GM12865 (cell line): ENCODE measurements around the gene ERBB2.
"Not testable (repeated sequence)": the region's sequence is repeated elsewhere in the genome, so short reads cannot be mapped to it uniquely, and the experiment has no call there.

Source experiments
- DNase-seq: peaks from one replicate; pipeline ENCODE4 v3.0.0; 2010; ENCODE audit warnings: low read depth
- H3K4me3 ChIP-seq: 2 replicates; pipeline ENCODE4 v1.5.1; 2011; ENCODE audit warnings: mild to moderate bottlenecking, low read depth, low read length, control low read depth
- TF ChIP-seq, protein P1 (sequence below): IDR thresholded peaks from 2 replicates; pipeline ENCODE4 v1.5.1; 2011; ENCODE audit warnings: low read length, control low read depth, low read depth, inconsistent platforms; ENCODE audit not compliant: insufficient read depth; ENCODE audit errors: missing control alignments

ERBB2 gene

DNA sequence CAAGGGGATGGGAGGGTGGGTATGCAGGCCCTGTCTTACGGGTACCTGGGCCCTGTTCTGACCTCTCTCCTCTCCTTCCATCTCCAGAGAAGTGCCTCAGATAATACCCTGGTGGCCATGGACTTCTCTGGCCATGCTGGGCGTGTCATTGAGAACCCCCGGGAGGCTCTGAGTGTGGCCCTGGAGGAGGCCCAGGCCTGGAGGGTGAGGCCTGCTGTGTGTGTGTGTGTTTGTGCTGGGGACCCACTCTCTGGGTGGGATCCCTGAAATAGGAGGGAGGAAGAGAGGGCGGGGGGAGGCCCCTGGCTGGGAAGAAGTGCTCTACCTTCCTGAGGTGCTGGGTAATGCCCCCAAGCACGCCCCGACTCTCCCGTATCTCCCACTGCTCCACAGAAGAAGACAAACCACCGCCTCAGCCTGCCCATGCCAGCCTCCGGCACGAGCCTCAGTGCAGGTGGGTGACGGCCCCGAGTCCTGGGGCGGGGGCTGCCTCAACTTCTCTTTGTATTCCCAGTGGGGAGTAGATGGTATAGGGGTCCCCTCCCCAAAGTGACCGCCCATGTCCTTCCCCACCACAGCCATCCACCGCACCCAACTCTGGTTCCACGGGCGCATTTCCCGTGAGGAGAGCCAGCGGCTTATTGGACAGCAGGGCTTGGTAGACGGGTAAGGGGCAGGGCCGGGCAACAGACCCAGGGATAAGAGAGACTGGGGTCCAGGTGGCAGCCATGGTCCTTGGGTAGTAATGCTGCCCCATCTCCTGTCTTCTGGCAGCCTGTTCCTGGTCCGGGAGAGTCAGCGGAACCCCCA is 45.7 kb downstream of the ERBB2 start:
- no peak overlapping the region for H3K4me3 ChIP-seq
- DNase-seq, result no peak
- TF ChIP-seq, protein P1, sequence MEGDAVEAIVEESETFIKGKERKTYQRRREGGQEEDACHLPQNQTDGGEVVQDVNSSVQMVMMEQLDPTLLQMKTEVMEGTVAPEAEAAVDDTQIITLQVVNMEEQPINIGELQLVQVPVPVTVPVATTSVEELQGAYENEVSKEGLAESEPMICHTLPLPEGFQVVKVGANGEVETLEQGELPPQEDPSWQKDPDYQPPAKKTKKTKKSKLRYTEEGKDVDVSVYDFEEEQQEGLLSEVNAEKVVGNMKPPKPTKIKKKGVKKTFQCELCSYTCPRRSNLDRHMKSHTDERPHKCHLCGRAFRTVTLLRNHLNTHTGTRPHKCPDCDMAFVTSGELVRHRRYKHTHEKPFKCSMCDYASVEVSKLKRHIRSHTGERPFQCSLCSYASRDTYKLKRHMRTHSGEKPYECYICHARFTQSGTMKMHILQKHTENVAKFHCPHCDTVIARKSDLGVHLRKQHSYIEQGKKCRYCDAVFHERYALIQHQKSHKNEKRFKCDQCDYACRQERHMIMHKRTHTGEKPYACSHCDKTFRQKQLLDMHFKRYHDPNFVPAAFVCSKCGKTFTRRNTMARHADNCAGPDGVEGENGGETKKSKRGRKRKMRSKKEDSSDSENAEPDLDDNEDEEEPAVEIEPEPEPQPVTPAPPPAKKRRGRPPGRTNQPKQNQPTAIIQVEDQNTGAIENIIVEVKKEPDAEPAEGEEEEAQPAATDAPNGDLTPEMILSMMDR, result no peak

DNA sequence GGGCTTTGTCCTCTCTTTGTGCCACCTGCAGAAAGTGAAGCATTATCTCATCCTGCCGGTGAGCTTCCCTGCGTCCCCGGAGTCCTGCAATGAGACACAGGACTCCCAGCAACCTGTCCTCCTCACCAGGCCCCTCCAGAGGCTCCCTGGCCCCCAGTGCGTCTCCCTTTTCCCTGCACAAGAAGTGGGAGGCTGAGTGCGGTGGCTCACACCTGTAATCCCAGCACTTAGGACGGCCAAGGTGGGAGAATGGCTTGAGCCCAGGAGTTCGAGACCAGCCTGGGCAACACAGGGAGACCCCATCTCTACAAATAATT is 46.2 kb downstream of the ERBB2 start:
- TF ChIP-seq, protein P1, result no peak
- no peak overlapping the region for H3K4me3 ChIP-seq
- no peak for DNase-seq

DNA sequence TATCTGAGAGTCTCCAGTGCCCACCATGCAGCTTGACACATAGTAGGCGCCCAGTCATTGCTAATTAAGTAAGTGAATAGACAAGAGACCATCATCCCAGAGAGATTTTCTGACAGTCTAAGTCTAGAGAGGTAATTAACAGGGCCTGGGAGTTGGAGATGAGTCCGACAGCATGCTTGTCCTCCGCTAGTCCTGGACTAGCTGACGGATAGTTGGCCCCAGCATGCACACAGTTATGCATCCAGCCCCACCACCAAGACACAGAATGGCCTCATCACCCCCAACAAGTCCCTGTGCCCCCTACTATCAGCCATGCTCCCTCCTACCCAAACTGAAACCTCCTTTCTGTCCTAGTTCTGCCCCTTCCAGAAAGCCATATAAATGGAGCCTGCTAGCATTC is 47.9 kb downstream of the ERBB2 start:
- TF ChIP-seq, protein P1, result no peak
- H3K4me3 ChIP-seq, result no peak overlapping the region
- DNase-seq, result no peak

DNA sequence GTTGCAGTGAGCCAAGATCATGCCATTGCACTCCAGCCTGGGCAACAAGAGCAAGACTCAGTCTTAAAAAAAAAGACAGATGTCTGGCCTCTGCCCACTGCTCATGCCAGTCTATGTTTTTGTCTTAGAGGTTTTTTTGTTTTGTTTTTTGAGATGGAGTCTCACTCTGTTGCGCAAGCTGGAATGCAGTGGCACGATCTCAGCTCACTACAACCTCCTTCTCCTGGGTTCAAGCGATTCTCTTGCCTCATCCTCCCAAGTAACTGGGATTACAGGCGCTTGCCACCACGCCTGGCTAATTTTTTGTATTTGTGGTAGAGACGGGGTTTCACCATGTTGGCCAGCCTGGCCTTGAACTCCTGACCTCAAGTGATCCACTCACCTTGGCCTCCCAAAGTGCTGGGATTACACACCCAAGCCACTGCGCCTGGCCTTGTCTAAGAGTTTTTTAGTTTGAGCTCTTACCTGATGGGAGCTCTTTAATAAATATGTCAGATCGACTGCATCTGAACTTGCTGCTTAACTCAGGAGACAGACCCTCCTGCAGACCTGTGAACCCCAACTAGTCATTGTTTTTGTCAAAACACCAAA is 48.7 kb downstream of the ERBB2 start:
- not testable (repeated sequence) for H3K4me3 ChIP-seq, DNase-seq

DNA sequence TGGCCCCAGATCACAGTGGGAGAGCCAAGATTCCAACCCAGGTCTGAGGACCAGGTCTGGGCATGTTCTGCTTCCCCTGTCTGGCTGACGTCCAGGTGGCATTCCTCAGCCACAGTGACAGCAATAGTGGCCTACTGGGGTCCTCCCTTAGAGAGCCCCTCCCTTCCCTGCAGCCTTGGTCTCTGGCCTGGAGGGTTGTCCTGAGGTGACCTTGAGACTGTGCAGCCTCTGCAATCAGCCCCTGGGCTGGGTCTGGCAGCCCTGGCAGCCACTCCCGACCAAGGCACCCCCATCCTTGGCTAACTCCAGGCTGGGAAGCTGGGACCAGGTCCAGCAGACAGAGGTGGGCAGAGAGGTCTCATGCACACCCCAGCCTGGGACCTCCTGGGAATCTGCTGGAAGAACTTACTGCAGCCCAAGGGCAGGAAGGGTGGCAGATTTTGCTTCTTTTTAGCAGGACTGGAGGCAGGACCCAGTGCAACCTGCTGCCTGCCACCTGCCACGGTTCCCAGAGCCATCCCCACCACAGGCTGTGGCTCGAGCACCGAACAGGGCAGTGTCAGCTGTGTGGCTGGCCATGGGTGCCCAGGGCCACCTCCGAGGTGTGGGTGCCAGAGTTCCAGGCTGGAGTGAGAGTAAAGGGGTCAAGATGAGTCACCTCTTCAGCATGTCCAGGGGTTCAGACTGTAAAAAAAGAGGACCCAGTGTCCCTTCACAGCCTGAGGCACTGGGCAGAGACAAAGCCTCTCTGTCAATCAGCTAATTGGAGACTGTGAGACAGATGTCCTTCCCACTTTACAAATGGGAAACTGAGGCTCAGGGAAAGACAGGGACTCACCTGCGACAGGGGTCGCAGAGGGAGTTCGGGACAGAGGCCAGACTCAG is 50.5 kb downstream of the ERBB2 start:
- DNase-seq, result no peak
- no peak overlapping the region for H3K4me3 ChIP-seq
- TF ChIP-seq, protein P1, result no peak

DNA sequence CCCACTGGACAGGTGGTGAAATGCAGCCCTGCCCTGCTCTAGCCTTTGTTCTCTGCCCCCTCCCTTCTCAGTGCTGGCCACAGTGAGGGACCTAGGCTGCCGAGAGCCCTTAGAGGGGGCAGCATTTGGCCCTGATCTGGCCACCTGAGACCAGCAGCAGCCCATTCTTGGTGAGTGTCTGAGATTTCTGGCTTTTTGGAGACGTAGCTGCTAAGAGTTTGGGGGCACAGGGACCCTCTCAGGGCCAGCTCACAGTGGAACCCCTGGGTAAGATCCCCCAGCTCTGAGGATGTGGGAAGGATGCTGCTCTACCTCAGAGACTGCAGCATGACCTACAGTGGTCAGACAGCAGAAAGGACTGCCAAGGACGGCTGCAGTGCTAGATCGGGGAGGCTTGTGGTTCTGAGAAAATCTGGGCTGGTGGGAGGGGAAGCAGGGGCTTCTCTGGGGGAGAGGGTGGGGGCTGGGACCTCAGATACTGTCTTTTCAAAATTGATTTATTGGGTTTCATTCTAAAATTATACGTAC is 51.2 kb downstream of the ERBB2 start:
- TF ChIP-seq, protein P1, result no peak
- H3K4me3 ChIP-seq, result no peak overlapping the region
- DNase-seq, result no peak

DNA sequence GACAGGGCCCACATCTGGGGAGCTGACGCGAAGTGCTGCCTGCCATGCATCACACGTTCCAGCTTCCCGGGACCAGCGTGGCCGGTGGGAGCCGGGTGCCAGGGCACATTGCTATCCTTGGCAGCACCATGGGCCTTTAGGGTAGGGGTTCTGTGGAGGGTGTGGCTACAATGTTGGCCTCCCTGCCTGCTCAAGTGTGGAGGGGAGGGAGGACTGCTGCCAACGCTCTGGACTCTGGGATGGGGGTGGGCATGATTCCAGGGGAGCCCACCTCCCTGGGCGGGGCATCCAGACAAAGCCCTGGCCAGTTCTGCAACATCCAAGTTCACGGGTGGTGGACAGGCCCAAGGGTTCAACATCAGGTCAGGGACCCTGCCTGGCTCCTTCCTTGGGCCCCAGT is 51.8 kb downstream of the ERBB2 start:
- TF ChIP-seq, protein P1, result no peak
- no peak for DNase-seq
- H3K4me3 ChIP-seq, result no peak overlapping the region
